ENCODE data around the gene SLC24A3.

DNA sequence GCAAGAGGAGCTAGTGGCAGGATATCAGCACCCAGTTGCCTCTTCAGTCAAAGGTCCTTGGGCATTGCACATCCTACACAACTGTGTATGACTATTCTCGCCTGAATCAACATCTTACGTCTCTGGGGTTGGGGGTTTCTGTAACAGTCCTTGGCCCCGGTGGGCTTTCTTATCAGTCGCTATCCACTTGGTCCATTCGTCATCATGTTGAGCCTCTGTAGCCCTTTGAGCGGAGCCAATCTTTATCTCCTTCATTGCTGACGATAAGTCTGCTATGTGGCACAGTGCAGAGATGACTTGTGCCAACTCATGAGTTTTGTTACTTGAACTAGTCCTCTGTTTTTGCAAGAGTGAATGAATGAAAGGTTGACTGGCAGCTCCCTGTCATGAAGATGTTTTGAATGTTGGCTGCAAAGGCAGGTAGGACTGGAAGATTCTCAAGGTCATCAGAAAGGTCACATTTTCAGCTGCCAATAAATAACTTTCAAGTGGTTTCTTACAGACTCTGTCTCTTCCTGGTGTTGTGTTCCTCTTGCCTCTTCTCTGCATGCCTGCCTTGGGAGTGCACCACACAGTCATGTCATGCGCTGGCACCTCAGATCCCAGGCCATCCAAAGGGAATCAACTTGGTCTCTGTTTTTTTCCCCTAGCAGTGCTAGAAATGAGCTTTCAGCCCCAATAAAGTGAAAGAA, 238.9 kb downstream of the SLC24A3 start:
- TF ChIP-seq, protein P1, sequence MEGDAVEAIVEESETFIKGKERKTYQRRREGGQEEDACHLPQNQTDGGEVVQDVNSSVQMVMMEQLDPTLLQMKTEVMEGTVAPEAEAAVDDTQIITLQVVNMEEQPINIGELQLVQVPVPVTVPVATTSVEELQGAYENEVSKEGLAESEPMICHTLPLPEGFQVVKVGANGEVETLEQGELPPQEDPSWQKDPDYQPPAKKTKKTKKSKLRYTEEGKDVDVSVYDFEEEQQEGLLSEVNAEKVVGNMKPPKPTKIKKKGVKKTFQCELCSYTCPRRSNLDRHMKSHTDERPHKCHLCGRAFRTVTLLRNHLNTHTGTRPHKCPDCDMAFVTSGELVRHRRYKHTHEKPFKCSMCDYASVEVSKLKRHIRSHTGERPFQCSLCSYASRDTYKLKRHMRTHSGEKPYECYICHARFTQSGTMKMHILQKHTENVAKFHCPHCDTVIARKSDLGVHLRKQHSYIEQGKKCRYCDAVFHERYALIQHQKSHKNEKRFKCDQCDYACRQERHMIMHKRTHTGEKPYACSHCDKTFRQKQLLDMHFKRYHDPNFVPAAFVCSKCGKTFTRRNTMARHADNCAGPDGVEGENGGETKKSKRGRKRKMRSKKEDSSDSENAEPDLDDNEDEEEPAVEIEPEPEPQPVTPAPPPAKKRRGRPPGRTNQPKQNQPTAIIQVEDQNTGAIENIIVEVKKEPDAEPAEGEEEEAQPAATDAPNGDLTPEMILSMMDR (optimal IDR thresholded peaks at IDR 0.05 in 1 of 3, IDR thresholded peaks at IDR 0.05 in 1 of 3, conservative IDR thresholded peaks at IDR 0.05 in 1 of 3; ENCODE audit: extremely low read depth in 1 of 3, insufficient read depth in 2 of 3, low read length in 3 of 3), result no peak
- TF ChIP-seq EZH2 (IDR thresholded peaks at IDR 0.05; ENCODE audit: low read length), result no peak
